Central memory CD8-positive, alpha-beta T cell (primary cell): ENCODE results near the gene CREBZF.
A peak's percentile ranks its signal among the peaks of the same experiment; 100 is the strongest.

Experiments used
- ATAC-seq: fragments of 150-1000 bp; cut with Tn5 transposase; replicated peaks from 2 replicates; pipeline ENCODE4 v1.10.0; 2022; ENCODE audit warnings: mild to moderate bottlenecking, moderate FRiP score, moderate number of reproducible peaks; ENCODE audit not compliant: poor library complexity, severe bottlenecking; ENCODE audit errors: extremely low read depth
- DNase-seq, 2 donors: peaks; one replicate each; pipeline ENCODE4 v3.0.0; 2021; ENCODE audit warnings: low spot score in 2 of 2
- H3K27ac Mint-ChIP-seq: one replicate; pipeline ENCODE4 v1.8.0; 2022; ENCODE audit warnings: low read depth, mild to moderate bottlenecking, moderate library complexity, mixed read lengths
- H3K27me3 Mint-ChIP-seq: one replicate; pipeline ENCODE4 v1.8.0; 2022; ENCODE audit warnings: mixed read lengths
- H3K36me3 Mint-ChIP-seq: one replicate; pipeline ENCODE4 v1.8.0; 2022; ENCODE audit warnings: mild to moderate bottlenecking, moderate library complexity, mixed read lengths; ENCODE audit not compliant: insufficient read depth
- H3K4me1 Mint-ChIP-seq: one replicate; pipeline ENCODE4 v1.8.0; 2022; ENCODE audit warnings: mixed read lengths
- H3K4me3 Mint-ChIP-seq: one replicate; pipeline ENCODE4 v1.8.0; 2022; ENCODE audit warnings: mild to moderate bottlenecking, moderate library complexity, mixed read lengths
- H3K9me3 Mint-ChIP-seq: one replicate; pipeline ENCODE4 v1.8.0; 2022; ENCODE audit warnings: mixed read lengths

CREBZF gene, protein sequence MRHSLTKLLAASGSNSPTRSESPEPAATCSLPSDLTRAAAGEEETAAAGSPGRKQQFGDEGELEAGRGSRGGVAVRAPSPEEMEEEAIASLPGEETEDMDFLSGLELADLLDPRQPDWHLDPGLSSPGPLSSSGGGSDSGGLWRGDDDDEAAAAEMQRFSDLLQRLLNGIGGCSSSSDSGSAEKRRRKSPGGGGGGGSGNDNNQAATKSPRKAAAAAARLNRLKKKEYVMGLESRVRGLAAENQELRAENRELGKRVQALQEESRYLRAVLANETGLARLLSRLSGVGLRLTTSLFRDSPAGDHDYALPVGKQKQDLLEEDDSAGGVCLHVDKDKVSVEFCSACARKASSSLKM

GRCh38 chr11:85664615-85665481, at the start of gene CREBZF:
CREBZF (minus strand) TSS chr11:85665129; CDS start chr11:85664875, 254 bp downstream.
- H3K36me3 Mint-ChIP-seq = peaks cover 50% of the 10 kb centered on the region
- no peaks in the 10 kb centered on the region for H3K9me3 Mint-ChIP-seq
- H3K27ac Mint-ChIP-seq = peak within 1 kb of the TSS; percentile 100

GRCh38 chr11:85712953-85713352, 48.0 kb upstream of the CREBZF start:
- DNase-seq = no peak
- Mint-ChIP-seq H3K27me3 (no peaks in the 10 kb centered on the region), H3K4me1 (peaks cover 5% of the 10 kb centered on the region), H3K27ac (no peak overlapping the region), H3K36me3 (peaks cover 9% of the 10 kb centered on the region), H3K9me3 (no peaks in the 10 kb centered on the region), H3K4me3 (no peak overlapping the region)
- no peak for ATAC-seq

More at GRCh38 chr11:85664615-85665481, at the start of gene CREBZF:
- Mint-ChIP-seq H3K4me1 (peaks cover 52% of the 10 kb centered on the region), H3K27me3 (no peaks in the 10 kb centered on the region), H3K4me3 (peak within 1 kb of the TSS; percentile 98)
- DNase-seq (peak; percentile 83 to 90), ATAC-seq (peak; percentile 64)

- Mint-ChIP-seq H3K4me1 (peaks cover 5% of the 10 kb centered on the region), H3K36me3 (peaks cover 12% of the 10 kb centered on the region), H3K9me3 (no peaks in the 10 kb centered on the region), H3K4me3 (no peak overlapping the region), H3K27me3 (no peaks in the 10 kb centered on the region), H3K27ac (no peak overlapping the region)
- DNase-seq (no peak), ATAC-seq (no peak)
Measured at GRCh38 chr11:85710917-85711316, 46.0 kb upstream of the CREBZF start.

DNA sequence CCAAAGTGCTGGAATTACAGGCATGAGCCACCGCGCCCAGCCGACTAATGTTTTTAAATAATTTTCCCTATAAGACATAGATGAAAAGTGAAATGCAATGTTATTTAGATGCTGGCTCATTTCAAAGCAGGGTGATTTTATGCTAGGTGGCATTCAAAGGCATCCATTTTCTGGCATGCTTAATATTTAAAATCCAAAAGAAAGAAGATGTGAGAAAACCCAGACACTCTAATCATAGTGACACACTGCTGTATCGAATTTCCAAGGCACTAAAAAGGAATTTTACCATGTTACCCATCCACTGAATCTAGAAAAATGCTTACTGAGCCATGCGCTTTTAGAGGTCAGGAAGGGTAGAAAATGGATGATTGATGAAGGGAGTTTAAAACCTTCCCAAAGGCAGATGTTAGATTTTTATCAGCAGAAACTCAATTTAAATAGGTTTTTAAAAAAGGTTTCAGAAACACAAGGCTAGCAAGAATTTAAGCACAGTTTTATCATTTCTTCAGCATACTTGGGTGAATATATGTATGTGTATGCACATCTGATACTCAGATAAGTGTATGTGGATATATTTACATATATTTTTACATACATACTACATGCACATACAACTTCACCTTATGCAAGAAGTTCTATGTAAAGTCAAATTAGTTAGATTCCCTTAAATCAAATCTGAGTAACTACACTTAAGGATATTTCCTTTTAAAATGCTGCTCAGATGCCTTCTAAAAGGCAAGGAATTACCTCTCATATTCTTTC, 45.2 kb upstream of the CREBZF start:
- no peak overlapping the region for H3K4me3 Mint-ChIP-seq
- H3K36me3 Mint-ChIP-seq = peaks cover 12% of the 10 kb centered on the region
- H3K4me1 Mint-ChIP-seq = peaks cover 5% of the 10 kb centered on the region
- ATAC-seq (no peak), DNase-seq (no peak)
- no peaks in the 10 kb centered on the region for H3K27me3 Mint-ChIP-seq
- no peak overlapping the region for H3K27ac Mint-ChIP-seq
- no peaks in the 10 kb centered on the region for H3K9me3 Mint-ChIP-seq

- peaks cover 11% of the 10 kb centered on the region for H3K36me3 Mint-ChIP-seq
- no peak overlapping the region for H3K27ac Mint-ChIP-seq
- no peak for ATAC-seq
- H3K4me3 Mint-ChIP-seq = no peak overlapping the region
- no peaks in the 10 kb centered on the region for H3K27me3 Mint-ChIP-seq
- DNase-seq = no peak
- peaks cover under 1% of the 10 kb centered on the region for H3K4me1 Mint-ChIP-seq
- H3K9me3 Mint-ChIP-seq = no peaks in the 10 kb centered on the region
Measured at GRCh38 chr11:85705800-85706199, 40.9 kb upstream of the CREBZF start.

DNA sequence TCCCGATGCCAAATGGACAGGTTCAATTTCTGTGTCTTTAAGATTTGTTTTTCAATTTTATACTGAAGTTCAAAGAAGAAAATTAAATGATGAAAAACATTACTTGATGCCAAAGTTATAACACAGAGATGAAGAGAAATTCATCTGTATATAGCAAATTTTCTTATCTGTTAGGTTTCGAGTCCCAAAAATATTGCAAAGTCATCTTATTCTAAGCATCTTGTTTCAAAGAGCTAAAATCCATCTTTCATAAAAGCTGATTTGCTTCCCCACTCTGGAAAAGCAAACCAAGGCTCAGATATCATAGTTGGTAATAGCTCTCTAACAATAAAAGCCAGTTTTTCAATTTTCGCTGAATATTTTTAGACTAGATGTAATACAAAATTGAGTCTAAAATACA, 40.0 kb upstream of the CREBZF start:
- Mint-ChIP-seq H3K4me3 (no peak overlapping the region), H3K27me3 (no peaks in the 10 kb centered on the region), H3K27ac (peak overlapping the region; percentile 19), H3K36me3 (peaks cover 9% of the 10 kb centered on the region), H3K4me1 (peaks cover 9% of the 10 kb centered on the region), H3K9me3 (no peaks in the 10 kb centered on the region)
- DNase-seq (no peak), ATAC-seq (no peak)

DNA sequence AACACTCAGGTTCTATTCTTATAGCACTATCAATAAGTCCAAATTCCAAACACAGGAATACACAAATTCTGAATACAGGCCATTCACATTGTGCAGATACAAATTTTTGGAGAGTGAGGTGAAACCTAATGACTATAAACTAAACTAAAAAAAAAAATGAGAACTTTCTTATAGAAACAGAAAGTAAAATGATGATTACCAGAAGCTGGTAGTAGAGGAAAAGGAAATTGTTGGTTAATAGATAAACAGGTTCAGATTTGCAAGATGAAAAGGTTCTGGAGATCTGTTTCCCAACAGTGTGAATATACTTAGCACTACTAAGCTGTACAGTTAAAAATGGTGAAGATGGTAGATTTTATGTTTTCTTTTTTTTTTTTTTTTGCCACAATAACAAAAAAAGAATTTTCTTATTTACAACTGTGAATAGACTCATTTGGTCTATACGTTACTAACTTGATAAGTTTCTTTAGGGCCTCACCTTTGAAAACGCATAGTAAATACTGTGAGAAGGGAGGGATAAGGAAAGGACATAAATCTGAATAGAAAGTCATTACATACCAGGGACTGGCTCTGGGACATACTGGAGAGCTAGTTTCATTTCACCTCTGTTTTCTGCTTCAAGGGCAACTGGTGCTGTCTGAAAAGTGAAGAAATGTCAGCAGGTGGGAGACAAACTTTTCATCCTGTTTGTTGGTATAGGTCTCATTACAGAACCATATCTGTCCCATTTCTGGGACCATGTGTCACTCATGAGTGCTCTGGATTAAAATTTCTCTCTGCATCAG, 35.2 kb upstream of the CREBZF start:
- DNase-seq (no peak), ATAC-seq (peak; percentile 92)
- peak overlapping the region; percentile 51 for H3K4me3 Mint-ChIP-seq

GRCh38 chr11:85698195-85698594, 33.3 kb upstream of the CREBZF start:
- peaks cover 8% of the 10 kb centered on the region for H3K36me3 Mint-ChIP-seq
- H3K27ac Mint-ChIP-seq = peak overlapping the region; percentile 79
- H3K9me3 Mint-ChIP-seq = no peaks in the 10 kb centered on the region
- H3K27me3 Mint-ChIP-seq = no peaks in the 10 kb centered on the region
- H3K4me1 Mint-ChIP-seq = peaks cover 27% of the 10 kb centered on the region
- no peak for ATAC-seq
- no peak for DNase-seq
- no peak overlapping the region for H3K4me3 Mint-ChIP-seq

More for the DNA sequence above, 35.2 kb upstream of the CREBZF start:
- peaks cover 8% of the 10 kb centered on the region for H3K36me3 Mint-ChIP-seq
- H3K9me3 Mint-ChIP-seq = no peaks in the 10 kb centered on the region
- H3K4me1 Mint-ChIP-seq = peaks cover 27% of the 10 kb centered on the region
- H3K27me3 Mint-ChIP-seq = no peaks in the 10 kb centered on the region
- peak overlapping the region; percentile 80 for H3K27ac Mint-ChIP-seq

DNA sequence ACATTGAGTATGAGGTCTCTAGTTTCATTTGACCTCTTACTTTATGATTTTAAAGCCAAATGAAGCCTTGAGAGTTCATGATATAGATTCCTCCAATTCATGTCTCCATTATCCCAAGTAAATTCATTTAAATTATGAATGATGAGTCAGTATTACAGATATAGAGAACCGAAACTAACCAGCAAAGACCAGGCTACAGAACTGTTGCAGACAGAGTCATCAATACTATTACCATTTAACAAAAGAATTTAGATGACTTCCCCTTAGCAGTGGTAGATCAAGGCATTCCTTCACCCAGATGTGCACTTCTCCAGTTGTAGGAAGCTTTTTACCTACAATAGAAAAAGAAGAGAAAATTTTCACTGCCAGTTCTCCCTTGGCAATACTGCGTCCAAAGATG, 32.8 kb upstream of the CREBZF start:
- H3K36me3 Mint-ChIP-seq = peaks cover 8% of the 10 kb centered on the region
- DNase-seq (no peak), ATAC-seq (no peak)
- no peaks in the 10 kb centered on the region for H3K9me3 Mint-ChIP-seq
- H3K27ac Mint-ChIP-seq = peak overlapping the region; percentile 79
- H3K27me3 Mint-ChIP-seq = no peaks in the 10 kb centered on the region
- H3K4me3 Mint-ChIP-seq = no peak overlapping the region
- peaks cover 27% of the 10 kb centered on the region for H3K4me1 Mint-ChIP-seq

- no peaks in the 10 kb centered on the region for H3K9me3 Mint-ChIP-seq
- peaks cover 7% of the 10 kb centered on the region for H3K36me3 Mint-ChIP-seq
- no peak overlapping the region for H3K4me3 Mint-ChIP-seq
- no peak overlapping the region for H3K27ac Mint-ChIP-seq
- H3K27me3 Mint-ChIP-seq = no peaks in the 10 kb centered on the region
- peaks cover 24% of the 10 kb centered on the region for H3K4me1 Mint-ChIP-seq
- no peak for DNase-seq
- no peak for ATAC-seq
Measured at GRCh38 chr11:85695546-85695945, 30.6 kb upstream of the CREBZF start.

- peaks cover 9% of the 10 kb centered on the region for H3K36me3 Mint-ChIP-seq
- no peak for ATAC-seq
Measured at GRCh38 chr11:85694385-85694980, 29.6 kb upstream of the CREBZF start.

More at GRCh38 chr11:85694385-85694980, 29.6 kb upstream of the CREBZF start:
- no peak overlapping the region for H3K27ac Mint-ChIP-seq
- no peak for DNase-seq
- peaks cover 13% of the 10 kb centered on the region for H3K4me1 Mint-ChIP-seq
- H3K27me3 Mint-ChIP-seq = no peaks in the 10 kb centered on the region
- no peak overlapping the region for H3K4me3 Mint-ChIP-seq
- no peaks in the 10 kb centered on the region for H3K9me3 Mint-ChIP-seq
